Measurements from ENCODE around the gene POU2F1.

POU2F1 gene

GRCh38 chr1:167220537-167221125 lies at the start of gene POU2F1:
Gene POU2F1, plus strand, starts transcription at chr1:167220886. Its CDS starts 12 bp downstream, at chr1:167220898.
- peak; percentile 99 for DNase-seq (ENCODE audit: low spot score)

GRCh38 chr1:167171286-167171929 lies 49.3 kb upstream of the POU2F1 start:
- DNase-seq (ENCODE audit: low spot score), result no peak

- no peak for DNase-seq (ENCODE audit: low spot score)
Observed at GRCh38 chr1:167173516-167174184, 47.0 kb upstream of the POU2F1 start.

GRCh38 chr1:167175901-167176300 lies 44.8 kb upstream of the POU2F1 start:
- no peak for DNase-seq (ENCODE audit: low spot score)

GRCh38 chr1:167178831-167179230 lies 41.9 kb upstream of the POU2F1 start:
- DNase-seq (ENCODE audit: low spot score), result no peak

- no peak for DNase-seq (ENCODE audit: low spot score)
Observed at GRCh38 chr1:167182571-167183320, 37.9 kb upstream of the POU2F1 start.

GRCh38 chr1:167184081-167184480 lies 36.6 kb upstream of the POU2F1 start:
- DNase-seq (ENCODE audit: low spot score), result no peak

GRCh38 chr1:167185062-167185461 lies 35.6 kb upstream of the POU2F1 start:
- DNase-seq (ENCODE audit: low spot score), result no peak

GRCh38 chr1:167185974-167186657 lies 34.6 kb upstream of the POU2F1 start:
- peak; percentile 71 for DNase-seq (ENCODE audit: low spot score)

- DNase-seq (ENCODE audit: low spot score), result no peak
Observed at GRCh38 chr1:167186771-167187170, 33.9 kb upstream of the POU2F1 start.

GRCh38 chr1:167190747-167191237 lies 29.9 kb upstream of the POU2F1 start:
- DNase-seq (ENCODE audit: low spot score), result no peak

- DNase-seq (ENCODE audit: low spot score), result no peak
Observed at GRCh38 chr1:167191958-167192357, 28.7 kb upstream of the POU2F1 start.

- no peak for DNase-seq (ENCODE audit: low spot score)
Observed at GRCh38 chr1:167194182-167194581, 26.5 kb upstream of the POU2F1 start.

- DNase-seq (ENCODE audit: low spot score), result no peak
Observed at GRCh38 chr1:167196166-167196565, 24.5 kb upstream of the POU2F1 start.

GRCh38 chr1:167197236-167197635 lies 23.4 kb upstream of the POU2F1 start:
- DNase-seq (ENCODE audit: low spot score), result no peak

- DNase-seq (ENCODE audit: low spot score), result no peak
Observed at GRCh38 chr1:167197692-167198091, 23.0 kb upstream of the POU2F1 start.

GRCh38 chr1:167198518-167199133 lies 22.1 kb upstream of the POU2F1 start:
- DNase-seq (ENCODE audit: low spot score), result no peak

- no peak for DNase-seq (ENCODE audit: low spot score)
Observed at GRCh38 chr1:167199656-167200055, 21.0 kb upstream of the POU2F1 start.

GRCh38 chr1:167200272-167200671 lies 20.4 kb upstream of the POU2F1 start:
- no peak for DNase-seq (ENCODE audit: low spot score)

- DNase-seq (ENCODE audit: low spot score), result no peak
Observed at GRCh38 chr1:167200749-167201148, 19.9 kb upstream of the POU2F1 start.

- DNase-seq (ENCODE audit: low spot score), result no peak
Observed at GRCh38 chr1:167202049-167202448, 18.6 kb upstream of the POU2F1 start.
